Breast epithelium (tissue), 3 donors: ENCODE data around the gene NEDD4L.

Experiments used
- POLR2A ChIP-seq: fragments of 450-650 bp; IDR thresholded peaks from one replicate; pipeline ENCODE4 v1.6.1; 2016; ENCODE audit warnings: antibody characterized with exemption, mild to moderate bottlenecking, moderate library complexity
- POLR2AphosphoS5 ChIP-seq, 3 donors: sonication (generic); formaldehyde crosslinking; IDR thresholded peaks; one replicate each; pipeline ENCODE4 v1.6.1; 2017; ENCODE audit warnings: antibody characterized with exemption in 3 of 3

DNA sequence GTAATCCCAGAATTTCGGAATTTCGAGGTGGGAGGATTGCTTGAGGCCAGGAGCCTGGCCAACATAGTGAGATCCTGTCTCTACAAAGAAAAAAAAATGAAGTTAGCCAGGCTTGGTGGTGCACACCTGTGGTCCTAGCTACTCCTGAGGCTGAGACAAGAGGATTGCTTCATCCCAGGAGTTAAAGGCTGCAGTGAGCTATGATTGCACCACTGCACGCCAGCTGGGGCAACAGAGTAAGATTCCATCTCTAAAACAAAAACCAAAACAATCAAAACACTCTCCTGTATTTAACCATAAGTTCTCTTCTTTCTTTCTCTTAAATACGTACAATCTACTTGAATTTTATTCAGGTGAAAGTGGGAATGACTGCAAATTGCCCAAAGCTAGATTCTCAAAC, 33.8 kb upstream of the NEDD4L start:
- no peak for TF ChIP-seq POLR2A
- no peak for TF ChIP-seq POLR2AphosphoS5 (IDR thresholded peaks at IDR 0.05)
